GM18505 (cell line): ENCODE results near the gene GNGT1.

ENCODE experiments used
- ATAC-seq: cut with Tn5 transposase; IDR thresholded peaks from one replicate; pipeline ENCODE4 v1.9.1; 2021; ENCODE audit not compliant: unreplicated experiment
- POLR2A ChIP-seq: IDR thresholded peaks from 4 replicates; pipeline ENCODE4 v1.6.1; 2011; ENCODE audit warnings: borderline replicate concordance; ENCODE audit not compliant: insufficient read depth, insufficient read length; ENCODE audit errors: extremely low read depth

Gene GNGT1

DNA sequence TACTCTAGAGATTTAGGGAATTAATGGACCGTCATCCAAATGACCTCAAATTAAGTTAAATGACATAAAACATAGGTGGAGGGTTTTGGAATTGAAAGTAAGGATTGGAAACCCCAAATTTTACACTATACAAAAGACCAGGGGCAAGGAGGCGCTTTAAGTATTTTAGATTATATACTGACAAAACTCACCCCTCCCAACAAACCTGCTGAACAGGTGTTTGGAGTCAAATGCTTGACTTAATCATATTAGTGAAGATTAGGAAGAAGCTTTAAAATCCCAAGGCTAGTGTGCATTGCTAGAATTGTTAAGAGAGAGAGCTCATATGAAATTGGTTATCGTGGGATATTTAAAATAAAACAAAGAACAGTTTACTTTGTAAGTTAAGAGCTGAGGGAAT, at the start of gene GNGT1:
Gene GNGT1 (plus strand): TSS at position 301 of the 400 bp plus-strand sequence. CDS start 180 bp downstream, outside the sequence.
- no peak for ATAC-seq
- TF ChIP-seq POLR2A, result no peak

DNA sequence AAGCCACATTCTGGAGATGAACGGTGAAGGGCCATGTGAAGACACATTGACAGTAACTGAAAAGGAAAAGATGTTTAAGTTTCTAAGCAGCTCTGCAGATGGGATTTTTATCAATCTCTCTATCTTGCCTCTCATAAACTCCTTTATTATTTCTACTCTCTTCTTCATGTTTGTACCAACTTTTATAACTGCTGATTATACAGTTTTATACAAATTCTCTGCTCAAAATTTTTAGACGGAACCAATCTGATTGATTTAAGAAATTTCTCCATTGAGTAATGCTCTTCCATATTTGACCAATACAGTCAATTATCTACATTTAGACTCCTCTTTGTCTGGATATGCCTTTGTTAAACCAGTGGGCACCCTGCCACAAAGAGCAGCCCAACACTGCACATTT, 47.5 kb upstream of the GNGT1 start:
- TF ChIP-seq POLR2A, result no peak

DNA sequence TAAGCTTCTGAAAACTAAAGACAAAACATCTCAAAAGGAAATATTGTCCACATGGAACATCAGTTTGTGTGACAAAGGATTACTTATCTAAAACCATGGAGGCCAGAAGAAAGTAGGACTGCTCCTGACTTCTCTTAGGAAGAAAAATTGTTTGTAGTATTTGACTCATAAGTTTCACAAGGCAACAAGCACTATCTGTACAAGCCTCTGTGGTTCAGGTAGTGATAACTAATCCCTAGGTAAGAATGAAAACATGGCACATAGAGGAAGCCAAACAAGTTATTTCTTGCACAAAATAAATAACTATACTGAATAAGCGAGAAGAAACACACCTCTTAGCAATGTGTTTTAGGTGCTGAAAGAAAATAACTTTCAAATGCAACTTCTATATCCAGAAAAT, 46.1 kb upstream of the GNGT1 start:
- no peak for TF ChIP-seq POLR2A
- no peak for ATAC-seq

More for the DNA sequence above, 47.5 kb upstream of the GNGT1 start:
- ATAC-seq, result no peak

DNA sequence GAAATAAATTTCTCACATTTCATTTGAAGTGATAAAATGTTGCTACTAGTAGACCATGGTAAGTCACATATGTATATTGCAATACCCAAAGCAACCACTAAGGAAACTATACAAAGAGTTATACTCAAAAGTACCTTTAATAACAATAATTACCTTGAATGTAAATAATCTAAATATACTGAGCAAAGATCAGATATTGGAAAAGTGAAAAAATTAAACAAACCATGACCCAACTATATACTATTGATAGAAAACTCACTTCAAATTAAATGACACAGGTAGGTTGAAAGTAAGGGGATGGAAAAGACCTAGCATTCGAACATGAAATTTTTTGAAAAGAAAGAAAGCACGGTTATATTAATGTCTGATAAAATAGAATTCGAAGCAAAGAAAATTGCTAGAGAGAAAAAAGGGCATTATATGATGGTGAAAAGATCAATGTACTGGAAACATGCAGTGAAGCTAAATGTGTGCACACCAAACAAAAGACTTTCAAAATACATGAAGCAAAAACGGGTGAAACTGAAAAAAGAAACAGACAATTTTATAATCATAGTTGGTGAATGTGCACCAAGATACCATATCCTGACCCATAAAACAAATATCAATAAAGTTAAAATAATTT, 44.9 kb upstream of the GNGT1 start:
- ATAC-seq, result no peak
- no peak for TF ChIP-seq POLR2A

DNA sequence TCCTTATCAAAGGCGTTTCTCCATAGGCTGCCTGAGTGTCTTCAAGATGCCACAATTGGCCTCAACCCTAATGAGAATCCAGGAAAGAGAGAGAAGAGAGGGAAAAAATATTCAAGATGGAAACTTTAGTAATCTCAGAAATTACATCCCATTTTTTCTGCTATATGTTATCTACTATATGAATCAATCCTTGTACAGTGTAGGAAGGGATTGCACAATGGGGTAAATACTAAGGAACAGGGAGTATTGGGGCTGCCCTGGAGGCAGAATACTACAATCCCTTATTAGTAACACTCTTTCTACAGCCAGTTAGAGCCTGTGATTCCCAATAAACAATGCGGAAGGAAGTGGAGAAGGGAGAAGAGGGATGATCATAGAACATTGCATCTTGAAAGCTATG, 43.7 kb upstream of the GNGT1 start:
- no peak for TF ChIP-seq POLR2A
- no peak for ATAC-seq

- no peak for ATAC-seq
- no peak for TF ChIP-seq POLR2A
Observed at GRCh38 chr7:93866886-93867285, 39.5 kb upstream of the GNGT1 start.

DNA sequence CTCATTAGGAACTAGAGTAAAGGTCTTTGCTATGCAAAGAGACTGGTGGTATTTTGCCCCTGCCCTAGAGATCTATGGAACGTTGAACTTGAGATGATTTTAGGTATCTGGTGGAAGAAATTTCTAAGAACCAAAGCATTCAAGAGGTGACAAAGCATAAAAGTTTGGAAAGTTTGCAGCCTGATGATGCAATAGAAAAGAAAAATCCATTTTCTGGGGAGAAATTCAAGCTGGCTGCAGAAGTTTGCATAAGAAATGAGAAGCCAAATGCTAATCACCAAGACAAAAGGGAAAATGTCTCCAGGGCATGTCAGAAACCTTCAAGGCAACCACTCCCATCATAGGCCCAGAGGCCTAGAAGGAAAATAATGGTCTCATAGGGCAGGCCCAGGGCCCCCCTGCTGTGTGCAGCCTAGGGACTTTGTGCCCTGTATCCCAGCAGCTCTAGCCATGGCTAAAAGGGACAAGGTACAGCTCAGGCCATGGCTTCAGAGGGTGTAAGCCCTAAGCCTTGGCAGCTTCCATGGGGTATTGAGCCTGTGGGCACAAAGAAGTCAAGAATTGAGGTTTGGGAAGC, 32.3 kb upstream of the GNGT1 start:
- no peak for TF ChIP-seq POLR2A
- ATAC-seq, result no peak

DNA sequence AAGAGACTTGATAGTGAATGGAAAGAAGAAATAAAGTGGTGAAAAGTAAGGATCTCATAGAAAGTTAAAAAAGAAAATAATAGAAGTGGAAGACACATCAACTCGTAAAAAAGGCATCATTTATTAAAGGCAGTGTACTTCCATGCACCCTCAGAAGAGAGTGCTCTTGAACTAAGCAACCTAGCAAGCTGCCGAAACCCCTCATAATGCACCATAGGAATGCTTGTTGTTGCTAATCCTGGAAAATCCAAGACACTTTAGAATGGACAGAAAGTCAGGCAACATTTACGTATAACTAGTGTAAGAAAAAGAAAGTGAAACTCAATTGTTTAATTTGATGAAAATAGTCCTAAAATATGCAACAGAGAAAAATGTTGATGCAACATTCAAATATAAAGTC, 28.6 kb upstream of the GNGT1 start:
- no peak for ATAC-seq

DNA sequence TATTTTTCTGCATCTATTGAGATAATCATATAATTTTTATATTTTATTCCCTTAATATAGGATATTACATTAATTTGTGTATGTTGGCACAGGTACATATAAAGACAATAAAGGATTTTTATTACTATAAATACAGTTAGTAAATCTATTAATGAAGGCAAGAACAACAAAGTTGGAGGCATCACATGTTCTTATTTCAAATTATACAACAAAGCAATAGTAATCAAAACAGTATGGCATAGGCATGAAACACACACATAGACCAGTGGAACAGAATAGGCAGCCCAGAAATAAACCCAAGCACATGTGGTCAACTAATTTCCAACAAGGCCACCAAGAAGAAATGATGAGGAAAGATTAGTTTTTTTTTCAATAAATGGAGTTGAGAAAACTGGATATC, 27.0 kb upstream of the GNGT1 start:
- no peak for ATAC-seq

More for the DNA sequence above, 28.6 kb upstream of the GNGT1 start:
- TF ChIP-seq POLR2A, result no peak

DNA sequence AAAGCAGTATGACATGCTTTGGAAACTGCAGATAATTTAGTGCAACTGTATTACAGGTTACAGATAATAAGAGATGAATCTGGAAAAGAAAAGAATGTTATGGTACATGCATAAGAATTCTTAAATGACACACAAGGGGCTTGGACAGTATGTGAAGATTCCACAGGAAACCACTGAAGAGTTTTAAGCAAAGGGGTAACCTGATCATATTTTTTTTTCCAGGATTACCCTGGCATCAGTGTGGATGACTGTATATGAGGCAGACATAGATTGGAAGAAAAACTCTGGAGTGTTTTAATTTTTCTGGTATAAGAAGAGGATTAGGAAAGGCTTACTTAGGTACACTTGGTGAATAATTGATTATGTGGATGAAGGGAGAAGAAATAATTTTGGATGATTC, 23.9 kb upstream of the GNGT1 start:
- ATAC-seq, result no peak
- no peak for TF ChIP-seq POLR2A

More for the DNA sequence above, 27.0 kb upstream of the GNGT1 start:
- TF ChIP-seq POLR2A, result no peak

GRCh38 chr7:93883078-93883916, 23.1 kb upstream of the GNGT1 start:
- TF ChIP-seq POLR2A, result no peak
- ATAC-seq, result no peak

DNA sequence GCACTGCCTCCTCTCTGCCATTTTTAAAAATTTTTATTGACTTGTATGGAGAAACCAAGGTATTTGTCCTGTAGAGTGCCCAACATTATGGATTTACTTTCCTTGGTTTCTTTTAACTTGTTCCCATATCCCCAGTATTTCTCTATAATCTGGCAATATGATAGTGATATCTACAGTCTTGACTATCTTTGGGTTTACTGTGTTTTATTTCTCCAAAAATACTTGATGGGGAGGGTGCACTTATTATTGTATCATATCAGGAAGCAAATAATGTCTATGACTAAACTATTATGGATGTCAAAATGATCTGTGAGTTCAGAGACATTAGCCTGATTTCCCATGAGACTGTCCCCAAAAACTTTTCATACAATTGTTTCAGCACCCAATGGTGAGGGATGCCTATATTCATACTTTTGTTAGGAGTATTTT, 22.4 kb upstream of the GNGT1 start:
- no peak for TF ChIP-seq POLR2A
- ATAC-seq, result no peak

- no peak for ATAC-seq
- no peak for TF ChIP-seq POLR2A
Observed at GRCh38 chr7:93884541-93884940, 21.8 kb upstream of the GNGT1 start.

- ATAC-seq, result no peak
- no peak for TF ChIP-seq POLR2A
Observed at GRCh38 chr7:93889261-93889660, 17.1 kb upstream of the GNGT1 start.
